Breast epithelium (tissue), 4 donors: Measurements from ENCODE around the gene STEAP1. TPM values are rescaled to one million over a fixed set of nuclear protein-coding genes. Genes with fewer than 3 reads are reported as not detected.
A peak's percentile ranks its signal among the peaks of the same experiment; 100 is the strongest.

ENCODE experiments used
- DNase-seq, 2 donors: peaks; one replicate each; pipeline ENCODE4 v3.0.0-alpha.2; 2019; ENCODE audit warnings: low spot score in 2 of 2
- H3K27ac ChIP-seq, 2 donors: fragments of 200-600 bp; sonication (generic) in 1 of 2; one replicate each; pipeline ENCODE4 v1.5.1; 2016 to 2019; ENCODE audit warnings: mild to moderate bottlenecking in 1 of 2
- H3K27me3 ChIP-seq, 2 donors: fragments of 200-600 bp; sonication (generic) in 1 of 2; one replicate each; pipeline versions ENCODE4 v1.5.1 to v1.6.0; 2017 to 2019; ENCODE audit warnings: control low read depth in 1 of 2, mild to moderate bottlenecking in 1 of 2
- H3K36me3 ChIP-seq: fragments of 200-600 bp; one replicate; pipeline ENCODE4 v1.5.1; 2019
- H3K4me1 ChIP-seq, 2 donors: fragments of 200-600 bp; sonication (generic); one replicate each; pipeline ENCODE4 v1.5.1; 2016 to 2019; ENCODE audit warnings: control low read depth in 1 of 2
- H3K4me3 ChIP-seq, 3 donors: fragments of 200-600 bp; sonication (generic); 1 replicate in 2 of 3; 2 replicates in 1 of 3; pipeline ENCODE4 v1.5.1; 2016 to 2019; ENCODE audit warnings: mild to moderate bottlenecking in 3 of 3, moderate library complexity in 2 of 3
- H3K9me3 ChIP-seq, 2 donors: fragments of 200-600 bp; sonication (generic) in 1 of 2; one replicate each; pipeline ENCODE4 v1.5.1; 2016 to 2019; ENCODE audit warnings: control low read depth in 1 of 2
- POLR2A ChIP-seq: fragments of 450-650 bp; IDR thresholded peaks from one replicate; pipeline ENCODE4 v1.6.1; 2016; ENCODE audit warnings: antibody characterized with exemption, mild to moderate bottlenecking, moderate library complexity
- POLR2AphosphoS5 ChIP-seq, 3 donors: sonication (generic); formaldehyde crosslinking; IDR thresholded peaks; one replicate each; pipeline ENCODE4 v1.6.1; 2017; ENCODE audit warnings: antibody characterized with exemption in 3 of 3
- intact Hi-C: fragments of 100-400 bp; cut with DNase I; formaldehyde crosslinking; loops from one replicate; pipeline ENCODE4 v1.15.1; 2023; ENCODE audit warnings: low total_unique reads
- total RNA-seq, 3 donors: library from RNA; depleted of rRNA; stranded (reverse); fragments of >200 nt; gene quantifications; one replicate each; pipeline ENCODE4 v1.1.0, GENCODE V29; 2016
- TF ChIP-seq, protein P1 (sequence below), 3 donors: fragments of 450-650 bp; IDR thresholded peaks; one replicate each; pipeline ENCODE4 v1.5.1; 2016 to 2017; ENCODE audit warnings: antibody characterized with exemption in 3 of 3, mild to moderate bottlenecking in 3 of 3, moderate library complexity in 3 of 3

The STEAP1 gene
- total RNA-seq, 3 donors from 2014 or later: 19.2 to 75.1 (median 24.5) TPM

DNA sequence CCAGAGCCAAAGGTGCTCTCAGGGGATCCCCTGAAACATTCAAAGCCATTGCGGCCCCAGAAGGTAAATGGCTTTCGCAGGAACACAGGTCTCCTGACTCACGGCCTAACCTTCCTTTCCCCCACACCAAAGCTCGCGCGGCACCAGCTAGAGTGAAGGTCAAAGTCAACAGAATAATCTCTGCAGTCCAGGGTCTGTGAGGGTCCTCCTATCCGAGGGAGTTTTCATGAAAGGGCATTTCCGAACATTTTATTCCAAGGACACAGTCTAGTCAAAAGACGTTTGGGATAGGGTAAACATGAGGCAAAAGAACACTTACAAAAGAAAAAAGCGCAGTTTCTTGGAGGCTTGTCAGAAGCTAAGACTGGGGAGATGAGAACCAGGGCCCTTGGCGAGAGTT, 56.7 kb downstream of the STEAP1 start:
- H3K4me3 ChIP-seq: peak overlapping the region; percentile 68 to 94 (median 76)
- no peaks in the 10 kb centered on the region for H3K36me3 ChIP-seq
- no peaks in the 10 kb centered on the region for H3K9me3 ChIP-seq
- H3K27me3 ChIP-seq: no peaks in the 10 kb centered on the region
- DNase-seq: no peak
- H3K4me1 ChIP-seq: no peaks in the 10 kb centered on the region
- no peak for TF ChIP-seq POLR2AphosphoS5 (IDR thresholded peaks at IDR 0.05)
- TF ChIP-seq POLR2A: no peak
- TF ChIP-seq, protein P1, sequence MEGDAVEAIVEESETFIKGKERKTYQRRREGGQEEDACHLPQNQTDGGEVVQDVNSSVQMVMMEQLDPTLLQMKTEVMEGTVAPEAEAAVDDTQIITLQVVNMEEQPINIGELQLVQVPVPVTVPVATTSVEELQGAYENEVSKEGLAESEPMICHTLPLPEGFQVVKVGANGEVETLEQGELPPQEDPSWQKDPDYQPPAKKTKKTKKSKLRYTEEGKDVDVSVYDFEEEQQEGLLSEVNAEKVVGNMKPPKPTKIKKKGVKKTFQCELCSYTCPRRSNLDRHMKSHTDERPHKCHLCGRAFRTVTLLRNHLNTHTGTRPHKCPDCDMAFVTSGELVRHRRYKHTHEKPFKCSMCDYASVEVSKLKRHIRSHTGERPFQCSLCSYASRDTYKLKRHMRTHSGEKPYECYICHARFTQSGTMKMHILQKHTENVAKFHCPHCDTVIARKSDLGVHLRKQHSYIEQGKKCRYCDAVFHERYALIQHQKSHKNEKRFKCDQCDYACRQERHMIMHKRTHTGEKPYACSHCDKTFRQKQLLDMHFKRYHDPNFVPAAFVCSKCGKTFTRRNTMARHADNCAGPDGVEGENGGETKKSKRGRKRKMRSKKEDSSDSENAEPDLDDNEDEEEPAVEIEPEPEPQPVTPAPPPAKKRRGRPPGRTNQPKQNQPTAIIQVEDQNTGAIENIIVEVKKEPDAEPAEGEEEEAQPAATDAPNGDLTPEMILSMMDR (IDR thresholded peaks at IDR 0.05): no peak
- H3K27ac ChIP-seq: peak overlapping the region; percentile 88 to 95
- intact Hi-C loops: no loop called here

DNA sequence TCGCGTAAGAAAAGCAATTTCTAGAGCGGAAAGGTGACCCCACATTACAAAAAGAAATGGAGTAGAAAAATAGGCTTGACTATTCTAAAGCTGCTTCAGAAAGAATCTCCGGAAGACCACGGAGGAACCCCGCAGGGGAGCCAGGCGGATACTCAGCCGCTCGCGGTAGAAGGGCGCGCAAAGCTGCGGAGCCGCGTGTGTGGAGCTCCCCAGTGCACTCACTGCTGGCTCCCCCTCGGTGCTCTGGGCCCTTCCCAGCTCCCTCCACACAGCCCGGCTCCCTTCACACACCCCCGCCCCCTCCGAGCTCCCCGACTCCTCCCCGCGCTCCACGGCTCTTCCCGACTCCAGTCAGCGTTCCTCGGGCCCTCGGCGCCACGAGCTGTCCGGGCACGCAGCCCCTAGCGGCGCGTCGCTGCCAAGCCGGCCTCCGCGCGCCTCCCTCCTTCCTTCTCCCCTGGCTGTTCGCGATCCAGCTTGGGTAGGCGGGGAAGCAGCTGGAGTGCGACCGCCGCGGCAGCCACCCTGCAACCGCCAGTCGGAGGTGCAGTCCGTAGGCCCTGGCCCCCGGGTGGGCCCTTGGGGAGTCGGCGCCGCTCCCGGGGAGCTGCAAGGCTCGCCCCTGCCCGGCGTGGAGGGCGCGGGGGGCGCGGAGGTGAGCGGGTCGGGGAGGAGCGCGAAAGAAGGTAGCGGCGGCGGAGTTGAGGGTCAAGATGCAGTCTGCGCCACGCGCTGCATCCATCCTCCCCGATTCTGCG, 57.3 kb downstream of the STEAP1 start, which contains the start of gene STEAP2:
Gene STEAP2 (plus strand): TSS at position 350 of the 758 bp plus-strand sequence. CDS start 13,343 bp downstream, outside the sequence.
- intact Hi-C loops: no loop called here
- Histone ChIP-seq H3K27me3 (no peaks in the 10 kb centered on the region), H3K27ac (peak within 1 kb of the TSS; percentile 88 to 95), H3K9me3 (no peaks in the 10 kb centered on the region), H3K4me1 (no peaks in the 10 kb centered on the region), H3K4me3 (peak within 1 kb of the TSS; percentile 68 to 94 (median 76)), H3K36me3 (no peaks in the 10 kb centered on the region)
- TF ChIP-seq, protein P1 (IDR thresholded peaks at IDR 0.05): peak; percentile 50 to 76 (median 76)
- TF ChIP-seq POLR2AphosphoS5 (IDR thresholded peaks at IDR 0.05) (peak in 2 of 3 donors; percentile 70 to 79), POLR2A (peak; percentile 86)
- DNase-seq: peak; percentile 86 to 93

DNA sequence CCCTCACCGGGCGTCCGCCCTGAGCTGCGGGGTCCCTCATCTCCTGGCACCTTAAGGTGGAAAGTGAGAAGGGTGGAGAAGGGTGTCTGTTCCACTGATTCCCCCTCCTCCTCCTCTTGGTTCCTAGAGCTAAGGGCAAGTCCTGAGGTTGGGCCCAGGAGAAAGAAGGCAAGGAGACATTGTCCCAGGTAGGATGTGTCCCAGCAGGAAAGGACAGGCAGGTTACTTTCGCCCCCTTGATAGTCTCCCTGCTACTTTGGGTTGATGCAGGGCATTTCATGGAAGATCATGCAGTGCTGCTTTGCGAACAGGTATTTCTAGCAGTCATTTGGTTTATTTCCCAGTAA, 57.9 kb downstream of the STEAP1 start:
- peak overlapping the region; percentile 68 to 94 (median 76) for H3K4me3 ChIP-seq
- H3K36me3 ChIP-seq: no peaks in the 10 kb centered on the region
- no peaks in the 10 kb centered on the region for H3K9me3 ChIP-seq
- TF ChIP-seq POLR2AphosphoS5 (IDR thresholded peaks at IDR 0.05) (no peak), POLR2A (no peak)
- TF ChIP-seq, protein P1 (IDR thresholded peaks at IDR 0.05): no peak
- no peaks in the 10 kb centered on the region for H3K27me3 ChIP-seq
- no peaks in the 10 kb centered on the region for H3K4me1 ChIP-seq
- intact Hi-C loops: no loop called here
- H3K27ac ChIP-seq: peak overlapping the region; percentile 88 to 95
- no peak for DNase-seq

DNA sequence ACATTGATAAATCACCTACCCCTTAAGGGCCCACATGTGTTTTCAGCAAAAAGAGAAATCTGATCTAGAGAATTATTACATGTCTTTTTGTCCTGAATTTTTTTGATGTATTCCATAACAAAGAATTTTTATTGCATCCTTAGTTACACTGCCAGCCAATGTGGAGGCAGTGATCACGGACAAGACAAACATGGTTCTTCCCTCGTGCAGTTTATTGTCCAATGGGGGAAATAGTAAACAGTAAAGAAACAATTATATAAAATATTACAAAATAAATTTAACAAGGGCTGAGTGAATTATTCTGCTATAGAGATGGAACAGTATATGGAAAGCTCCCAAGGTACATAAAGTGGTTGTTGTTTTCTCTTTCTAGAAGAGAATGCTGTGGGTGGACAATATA, 59.3 kb downstream of the STEAP1 start:
- no peaks in the 10 kb centered on the region for H3K27me3 ChIP-seq
- peak overlapping the region in 1 of 2 donors; percentile 61 for H3K27ac ChIP-seq
- no peaks in the 10 kb centered on the region for H3K9me3 ChIP-seq
- no peak for DNase-seq
- no peaks in the 10 kb centered on the region for H3K4me1 ChIP-seq
- H3K4me3 ChIP-seq: peak overlapping the region in 1 of 3 donors; percentile 94
- no peak for TF ChIP-seq POLR2AphosphoS5 (IDR thresholded peaks at IDR 0.05)
- no peak for TF ChIP-seq POLR2A
- TF ChIP-seq, protein P1 (IDR thresholded peaks at IDR 0.05): no peak
- H3K36me3 ChIP-seq: no peaks in the 10 kb centered on the region
- intact Hi-C loops: no loop called here

Other genes starting within 250 kb of the STEAP1 start
- gene STEAP2, start 57.3 kb downstream of the STEAP1 start, total RNA-seq: 10 to 100 TPM; 14.4 to 81.9 (median 22.1) TPM
- 10 to 100 TPM; 13.0 to 45.2 (median 21.8) TPM for gene CFAP69, start 90.7 kb downstream of the STEAP1 start, total RNA-seq
- gene FAM237B, start 166.8 kb downstream of the STEAP1 start, total RNA-seq: under 1 TPM in 1 of 3 donors, not detected in 2; 0.15 TPM
- gene GTPBP10, start 192.2 kb downstream of the STEAP1 start, total RNA-seq: 10 to 100 TPM; 21.3 to 27.2 (median 22.3) TPM
- gene CLDN12, start 249.0 kb downstream of the STEAP1 start, total RNA-seq: 10 to 100 TPM; 21.6 to 52.8 (median 43.3) TPM